Pancreas (tissue), 10 donors: Measurements from ENCODE around the gene BLCAP. TPM values are rescaled to one million over a fixed set of nuclear protein-coding genes. Genes with fewer than 3 reads are reported as not detected.

Experiments
- ATAC-seq, 4 donors: fragments of 200-7000 bp; cut with Tn5 transposase; one replicate each; pipeline versions ENCODE4 v1.8.0 to v1.9.1; 2020; ENCODE audit warnings: mild to moderate bottlenecking in 4 of 4, moderate library complexity in 4 of 4
- DNase-seq, 6 donors: peaks; one replicate each; pipeline ENCODE4 v3.0.0-alpha.2; 2020
- FAIRE-seq: peaks from 2 replicates; lab custom pipeline; 2012; peaks lifted over from hg19 to GRCh38; lab: Jason Lieb, UNC
- H3K27ac ChIP-seq, 4 donors: fragments of 200-600 bp; sonication (generic); 1 replicate in 3 of 4; 2 replicates in 1 of 4; pipeline versions ENCODE4 v1.5.0 to v1.8.0; 2020
- H3K27me3 ChIP-seq, 4 donors: fragments of 200-600 bp; one replicate each; pipeline ENCODE4 v1.8.0; 2021
- H3K36me3 ChIP-seq, 3 donors: fragments of 200-600 bp; sonication (generic) in 1 of 3; one replicate each; pipeline versions ENCODE4 v1.5.0 to v1.8.0; 2020 to 2021
- H3K4me1 ChIP-seq, 3 donors: fragments of 200-600 bp; one replicate each; pipeline ENCODE4 v1.8.0; 2021
- H3K4me3 ChIP-seq, 4 donors: fragments of 200-600 bp; sonication (generic) in 2 of 4; one replicate each; pipeline versions ENCODE4 v1.5.0 to v1.8.0; 2020 to 2021
- H3K9me3 ChIP-seq, 4 donors: fragments of 200-600 bp; one replicate each; pipeline ENCODE4 v1.8.0; 2021
- CTCF ChIP-seq, 4 donors: fragments of 200-600 bp; sonication (generic) in 3 of 4; IDR thresholded peaks; one replicate each; pipeline versions ENCODE4 v1.5.0 to v1.8.0; 2021; ENCODE audit warnings: antibody characterized with exemption in 4 of 4
- WGBS, 2 donors: extraction: QIAGEN DNeasy Blood & Tissue Kit; methylation state at CpG; one replicate each; pipeline ENCODE4 v1.1.7; 2013; 5-methylcytosine and 5-hydroxymethylcytosine counted together
- intact Hi-C, 3 donors: fragments of 100-400 bp; cut with DNase I; formaldehyde crosslinking; loops; one replicate each; pipeline versions ENCODE4 v1.11.1 to v1.14.2; 2022
- polyA plus RNA-seq, 2 donors: library from polyadenylated mRNA; stranded (reverse); fragments of 200-250 nt; gene quantifications; one replicate each; pipeline ENCODE4 v1.2.3, GENCODE V29; 2013
- total RNA-seq, 6 donors: library from RNA; stranded (reverse); fragmentation: NEBNext Ultra II Directional in 4 of 6; extraction: Animal tissue kit (Norgen Biotek cat#: 25700) in 4 of 6; gene quantifications; one replicate each; pipeline versions ENCODE4 v1.2.1 to v1.2.4, GENCODE V29; 2021 to 2023
- donor health status: healthy with polysubstance abuse.
- donor health status: DM: no; HTN: no; CAD: no; lungs with moderate emphysema.
- donor health status: DM: no; HTN: no; CAD: no.
- donor health status: control.
- donor health status: control.
- donor health status: Bipolar disorder and iron deficiency.
- donor health status: DM: yes; HTN: yes; CAD: no.
- donor health status: DM: no; HTN: no; CAD: no.
- donor health status: DM: no; HTN: no; CAD: no.
- donor health status: DM: yes; HTN: yes; CAD: no.

Gene BLCAP
- total and polyA plus RNA-seq, 8 donors: 14.6 to 35.3 (median 19.0) TPM

- no peaks in the 10 kb centered on the region for H3K27me3 ChIP-seq
- ATAC-seq (no peak), DNase-seq (no peak), FAIRE-seq (no peak)
- intact Hi-C loops: loop anchor here in 1 of 3 donors (10.0 kb wide), 1 partner anchor 130 kb away; no protein-coding TSS in a partner anchor
- WGBS, 2 donors: 63 to 66% methylated on average over 6 of the region's 6 CpGs
- H3K4me1 ChIP-seq: peaks cover 5 to 14% (median 6%) of the 10 kb centered on the region in 3 donors
- no peaks in the 10 kb centered on the region for H3K36me3 ChIP-seq
- no peak overlapping the region for H3K27ac ChIP-seq
- H3K4me3 ChIP-seq: no peak overlapping the region
- H3K9me3 ChIP-seq: no peaks in the 10 kb centered on the region
- no peak for TF ChIP-seq CTCF (IDR thresholded peaks at IDR 0.05)
Measured at GRCh38 chr20:37524859-37525708, 2.6 kb downstream of the BLCAP start.

- no peaks in the 10 kb centered on the region for H3K36me3 ChIP-seq
- H3K27ac ChIP-seq: no peak overlapping the region
- intact Hi-C loops: loop anchor here in 1 of 3 donors (10.0 kb wide), 1 partner anchor 129 kb away; no protein-coding TSS in a partner anchor
- H3K9me3 ChIP-seq: no peaks in the 10 kb centered on the region
- H3K27me3 ChIP-seq: no peaks in the 10 kb centered on the region
- DNase-seq: peak in 1 of 6 donors; percentile 26
- no peak overlapping the region for H3K4me3 ChIP-seq
- 71 to 76% methylated on average over 10 of the region's 10 CpGs for WGBS, 2 donors
- no peak for TF ChIP-seq CTCF (IDR thresholded peaks at IDR 0.05)
- peaks cover 5 to 14% (median 6%) of the 10 kb centered on the region in 3 donors for H3K4me1 ChIP-seq
- ATAC-seq: no peak
- no peak for FAIRE-seq
Measured at GRCh38 chr20:37523911-37524700, 3.6 kb downstream of the BLCAP start.

- no peak for ATAC-seq
- DNase-seq: no peak
- no peak for TF ChIP-seq CTCF (IDR thresholded peaks at IDR 0.05)
- H3K4me1 ChIP-seq: peaks cover 0 to 8% (median 6%) of the 10 kb centered on the region in 3 donors
- H3K27ac ChIP-seq: no peak overlapping the region
- peaks cover 0 to 7% (median 0%) of the 10 kb centered on the region in 3 donors for H3K36me3 ChIP-seq
- WGBS, 2 donors: 92 to 93% methylated on average over 13 of the region's 13 CpGs
- no peaks in the 10 kb centered on the region for H3K27me3 ChIP-seq
- no peak for FAIRE-seq
- H3K4me3 ChIP-seq: no peak overlapping the region
- intact Hi-C loops: loop anchor here in 1 of 3 donors (10.0 kb wide), 1 partner anchor 128 kb away; no protein-coding TSS in a partner anchor
- H3K9me3 ChIP-seq: no peaks in the 10 kb centered on the region
Measured at GRCh38 chr20:37523012-37523391, 4.7 kb downstream of the BLCAP start.

- no peak for TF ChIP-seq CTCF (IDR thresholded peaks at IDR 0.05)
- no peaks in the 10 kb centered on the region for H3K9me3 ChIP-seq
- intact Hi-C loops: loop anchor here in 1 of 3 donors (10.0 kb wide), 1 partner anchor 128 kb away; no protein-coding TSS in a partner anchor
- DNase-seq (peak in 1 of 6 donors; percentile 50), ATAC-seq (no peak), FAIRE-seq (no peak)
- no peak overlapping the region for H3K4me3 ChIP-seq
- H3K36me3 ChIP-seq: peaks cover 0 to 7% (median 0%) of the 10 kb centered on the region in 3 donors
- WGBS, 2 donors: 91 to 92% methylated on average over 36 of the region's 36 CpGs
- peaks cover 0 to 8% (median 6%) of the 10 kb centered on the region in 3 donors for H3K4me1 ChIP-seq
- H3K27ac ChIP-seq: no peak overlapping the region
- no peaks in the 10 kb centered on the region for H3K27me3 ChIP-seq
Measured at GRCh38 chr20:37522260-37523011, 5.2 kb downstream of the BLCAP start.
